K562 (cell line): ENCODE data around the gene CDKN2AIPNL. TPM values are rescaled to one million over a fixed set of nuclear protein-coding genes. Genes with fewer than 3 reads are reported as not detected.

Experiments
- BDP1 ChIP-seq: IDR thresholded peaks from 3 replicates; pipeline ENCODE4 v1.6.1; 2011; ENCODE audit not compliant: insufficient read length, insufficient read depth
- CBFB ChIP-seq: sonication (generic); formaldehyde crosslinking; IDR thresholded peaks from 2 replicates; pipeline ENCODE4 v1.4.0; 2020; ENCODE audit warnings: mild to moderate bottlenecking, missing genetic modification reagents
- DACH1 ChIP-seq: fragments of 450-650 bp; IDR thresholded peaks from 2 replicates; pipeline ENCODE4 v1.6.1; 2018; ENCODE audit not compliant: partially characterized antibody
- DNMT1 ChIP-seq: fragments of 450-650 bp; IDR thresholded peaks from 2 replicates; pipeline ENCODE4 v1.6.1; 2016; ENCODE audit warnings: antibody characterized with exemption, mild to moderate bottlenecking
- E2F4 ChIP-seq: sonication (generic); formaldehyde crosslinking; IDR thresholded peaks from 2 replicates; pipeline ENCODE4 v1.8.0; 2022; ENCODE audit warnings: mild to moderate bottlenecking, low read depth, missing genetic modification reagents
- ERF ChIP-seq: fragments of 450-650 bp; formaldehyde crosslinking; IDR thresholded peaks from 2 replicates; pipeline ENCODE4 v1.4.0; 2020; ENCODE audit warnings: mild to moderate bottlenecking, mixed read lengths
- GTF2E2 ChIP-seq: fragments of 200-800 bp; sonication (Bioruptor generic); IDR thresholded peaks from 2 replicates; pipeline ENCODE4 v1.6.1; 2016; ENCODE audit warnings: missing genetic modification characterization, missing compliant biosample characterization
- JUN ChIP-seq, 2 experiments: sonication (generic) in 1 of 2; formaldehyde crosslinking in 1 of 2; IDR thresholded peaks; 2 replicates each; pipeline versions ENCODE4 v1.6.1 to v1.8.0; 2012 to 2022; ENCODE audit warnings: borderline replicate concordance in 2 of 2, mild to moderate bottlenecking in 2 of 2, improper control_type of control experiment in 1 of 2, low read depth in 1 of 2, low read length in 1 of 2, missing genetic modification reagents in 1 of 2
- MAFF ChIP-seq: IDR thresholded peaks from 2 replicates; pipeline ENCODE4 v1.6.1; 2012; ENCODE audit warnings: low read length, improper control_type of control experiment
- MECOM ChIP-seq: fragments of 250-450 bp; sonication (Bioruptor Pico); IDR thresholded peaks from 2 replicates; pipeline ENCODE4 v1.8.0; 2022; ENCODE audit warnings: inconsistent platforms
- POU5F1 ChIP-seq: fragments of 150-350 bp; IDR thresholded peaks from 2 replicates; pipeline ENCODE4 v1.6.1; 2014; ENCODE audit warnings: borderline replicate concordance, low read length, low read depth, mild to moderate bottlenecking; ENCODE audit not compliant: partially characterized antibody
- RBBP5 ChIP-seq: fragments of 200-600 bp; sonication (generic); IDR thresholded peaks from 2 replicates; pipeline ENCODE4 v1.6.1; 2012; ENCODE audit warnings: borderline replicate concordance, mild to moderate bottlenecking, low read length, control low read depth, inconsistent platforms; ENCODE audit not compliant: insufficient read depth, poor library complexity, severe bottlenecking
- SP2 ChIP-seq: IDR thresholded peaks from 2 replicates; pipeline ENCODE4 v1.6.1; 2011; ENCODE audit warnings: mild to moderate bottlenecking, low read depth, low read length, moderate library complexity; ENCODE audit not compliant: poor library complexity, severe bottlenecking; ENCODE audit errors: extremely low read depth
- TFAM ChIP-seq: fragments of 250-450 bp; sonication (Bioruptor Pico); conservative IDR thresholded peaks from 2 replicates; pipeline ENCODE4 v1.5.0; 2021; ENCODE audit warnings: mild to moderate bottlenecking, moderate library complexity
- TRIM28 ChIP-seq: fragments of 450-650 bp; IDR thresholded peaks from 2 replicates; pipeline ENCODE4 v1.6.1; 2017
- ZBTB34 ChIP-seq: fragments of 250-450 bp; sonication (Bioruptor Pico); IDR thresholded peaks from 2 replicates; pipeline ENCODE4 v1.8.0; 2021; ENCODE audit warnings: mild to moderate bottlenecking, moderate library complexity
- ZEB2 ChIP-seq: fragments of 450-650 bp; IDR thresholded peaks from 2 replicates; pipeline ENCODE4 v1.6.1; 2016
- ZNF592 ChIP-seq: fragments of 450-650 bp; IDR thresholded peaks from 2 replicates; pipeline ENCODE4 v1.6.1; 2017; ENCODE audit warnings: antibody characterized with exemption, mild to moderate bottlenecking
- ZNF740 ChIP-seq, 3 experiments: fragments of 200-800 bp in 1 of 3; sonication (Bioruptor generic) in 1 of 3; sonication (generic) in 1 of 3; formaldehyde crosslinking in 1 of 3; IDR thresholded peaks; 2 replicates each; pipeline versions ENCODE4 v1.6.1 to v1.8.0; 2016 to 2022; ENCODE audit warnings: mild to moderate bottlenecking in 2 of 3, missing compliant biosample characterization in 2 of 3, missing genetic modification characterization in 2 of 3, missing genetic modification reagents in 1 of 3
- ZNF778 ChIP-seq: fragments of 450-650 bp; formaldehyde crosslinking; IDR thresholded peaks from 2 replicates; pipeline ENCODE4 v1.4.0; 2020; ENCODE audit warnings: mild to moderate bottlenecking, moderate library complexity
- ZNF79 ChIP-seq: fragments of 250-450 bp; sonication (Bioruptor Pico); IDR thresholded peaks from 2 replicates; pipeline ENCODE4 v1.4.0; 2020; ENCODE audit warnings: low read depth, mild to moderate bottlenecking, moderate library complexity
- polyA plus RNA-seq, 8 experiments: library from polyadenylated mRNA; depleted of rRNA in 4 of 8; stranded (reverse) in 5 of 8; unstranded in 3 of 8; fragments of >200 nt; fragmentation: Nextera tagmentation in 2 of 8; fragmentation: Illumina TruSeq in 1 of 8; extraction: Ambion mirVana in 2 of 8; extraction: Trizol in 1 of 8; gene quantifications; 2 replicates each; pipeline versions ENCODE4 v1.2.1 to v1.2.3, GENCODE V29; 2011 to 2014; ENCODE audit warnings: inconsistent platforms in 1 of 8, missing spikeins in 1 of 8
- total RNA-seq, 7 experiments: library from RNA; depleted of rRNA in 6 of 7; stranded (reverse); fragments of >200 nt in 6 of 7; fragmentation: Illumina TruSeq in 2 of 7; extraction: Trizol in 2 of 7; gene quantifications; 2 replicates each; pipeline versions ENCODE4 v1.2.1 to v1.2.3, GENCODE V29; 2011 to 2021; ENCODE audit warnings: low replicate concordance in 1 of 7

CDKN2AIPNL gene
- total and polyA plus RNA-seq, 9 of the 15 experiments (the other 6 are each of a cell fraction or from before 2014, with no cell fraction given), result 19.9 to 46.9 (median 42.2) TPM

GRCh38 chr5:134370311-134370870 lies 41.3 kb downstream of the CDKN2AIPNL start (continued):
- TF ChIP-seq ZNF592 (0 out of 2 replicates have a peak, but pooled peaks have one; percentile 34), POU5F1 (no peak), CBFB (CRISPR knock-in tag) (no peak), SP2 (no peak), ZNF740 (CRISPR knock-in tag; IDR thresholded peaks at IDR 0.05) (peak; percentile 24; the same call in 1 of the 2 replicates), ZNF740 (tag; IDR thresholded peaks at IDR 0.05) (no peak), DNMT1 (no peak), ZBTB34 (CRISPR knock-in tag) (no peak), MAFF (no peak), E2F4 (CRISPR knock-in tag) (no peak), ZNF778 (CRISPR knock-in tag) (no peak), ZEB2 (no peak), BDP1 (no peak), TFAM (no peak), GTF2E2 (peak; percentile 16; the same call in 1 of the 2 replicates), ERF (CRISPR knock-in tag) (no peak), TRIM28 (no peak), ZNF79 (no peak), MECOM (CRISPR knock-in tag) (no peak), DACH1 (no peak), JUN (IDR thresholded peaks at IDR 0.05; ENCODE audit: borderline replicate concordance, low read depth, low read length) (no peak), JUN (CRISPR knock-in tag; IDR thresholded peaks at IDR 0.05; ENCODE audit: borderline replicate concordance) (no peak; the same call in 1 of the 2 replicates), RBBP5 (no peak)
